ENCODE measurements around the gene GSDMA. TPM values are rescaled to one million over a fixed set of nuclear protein-coding genes. Genes with fewer than 3 reads are reported as not detected.
"Not testable (repeated sequence)": the region's sequence is repeated elsewhere in the genome, so short reads cannot be mapped to it uniquely, and the experiment has no call there.

Gene GSDMA
- total RNA-seq, 2 donors from 2014 or later: 0.24 to 1.1 TPM

DNA sequence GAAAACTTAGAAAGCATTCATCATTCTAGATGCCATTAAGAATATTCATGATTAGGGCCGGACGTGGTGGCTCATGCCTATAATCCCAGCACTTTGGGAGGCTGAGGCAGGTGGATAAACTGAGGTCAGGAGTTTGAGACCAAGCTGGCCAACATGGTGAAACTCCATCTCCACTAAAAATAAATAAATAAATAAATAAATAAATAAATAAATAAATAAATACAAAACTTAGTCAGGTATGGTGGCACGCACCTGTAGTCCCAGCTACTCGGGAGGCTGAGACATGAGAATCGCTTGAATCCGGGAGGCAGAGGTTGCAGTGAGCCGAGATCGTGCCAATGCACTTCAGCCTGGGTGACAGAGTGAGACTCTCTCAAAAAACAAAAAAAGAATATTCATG lies 38.5 kb downstream of the GSDMA start:
- not testable (repeated sequence) for ATAC-seq; DNase-seq (ENCODE audit: low spot score); H3K4me1 Mint-ChIP-seq (ENCODE audit: low read depth in 2 of 2); H3K27ac Mint-ChIP-seq; H3K9me3 Mint-ChIP-seq; H3K36me3 Mint-ChIP-seq; H3K27me3 Mint-ChIP-seq; H3K4me3 Mint-ChIP-seq

DNA sequence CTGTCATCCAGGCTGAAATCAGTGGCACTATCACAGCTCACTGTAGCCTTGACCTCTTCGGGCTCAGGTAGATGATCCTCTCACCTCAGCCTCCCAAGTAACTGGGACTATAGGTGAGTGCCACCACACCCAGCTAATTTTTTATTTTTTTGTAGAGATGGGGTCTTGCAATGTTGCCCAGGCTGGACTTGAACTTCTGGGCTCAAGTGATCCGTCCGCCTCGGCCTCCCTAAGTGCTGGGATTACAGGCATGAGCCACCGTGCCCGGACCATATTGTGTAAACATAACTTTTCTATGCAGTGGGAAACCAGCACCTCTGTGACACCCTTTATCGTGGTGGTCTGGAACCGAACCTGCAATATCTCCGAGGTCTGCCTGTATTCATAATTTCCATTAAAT lies 41.3 kb downstream of the GSDMA start:
- Mint-ChIP-seq H3K9me3 (no peaks in the 10 kb centered on the region), H3K4me1 (ENCODE audit: low read depth in 2 of 2) (no peaks in the 10 kb centered on the region)
- no peak for ATAC-seq

DNA sequence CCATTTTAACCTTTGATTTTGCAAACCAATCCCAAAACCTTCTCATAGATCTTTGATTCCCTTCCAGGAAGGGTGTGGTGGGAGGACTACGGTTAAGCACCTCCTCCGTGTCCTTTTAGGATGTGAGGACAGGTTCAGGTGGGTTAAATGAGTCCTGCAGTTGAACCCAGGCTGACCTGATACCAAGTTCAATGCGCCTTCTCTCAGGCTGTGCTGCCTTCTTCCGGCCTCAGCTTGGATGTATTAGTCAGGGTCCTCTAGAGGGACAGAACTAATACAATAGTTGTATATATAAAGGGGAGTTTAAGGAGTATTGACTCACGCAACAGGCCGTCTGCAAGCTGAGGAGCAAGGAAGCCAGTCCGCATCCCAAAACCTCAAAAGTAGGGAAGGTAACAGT lies 41.9 kb downstream of the GSDMA start:
- Mint-ChIP-seq H3K36me3 (no peaks in the 10 kb centered on the region), H3K4me3 (no peak overlapping the region), H3K9me3 (no peaks in the 10 kb centered on the region), H3K27me3 (no peaks in the 10 kb centered on the region), H3K27ac (no peak overlapping the region), H3K4me1 (ENCODE audit: low read depth in 2 of 2) (no peaks in the 10 kb centered on the region)
- ATAC-seq: no peak
- no peak for DNase-seq (ENCODE audit: low spot score)

More for the DNA sequence above, 41.3 kb downstream of the GSDMA start:
- no peak overlapping the region for H3K27ac Mint-ChIP-seq
- no peaks in the 10 kb centered on the region for H3K27me3 Mint-ChIP-seq
- H3K4me3 Mint-ChIP-seq: no peak overlapping the region
- DNase-seq (ENCODE audit: low spot score): no peak
- H3K36me3 Mint-ChIP-seq: no peaks in the 10 kb centered on the region

DNA sequence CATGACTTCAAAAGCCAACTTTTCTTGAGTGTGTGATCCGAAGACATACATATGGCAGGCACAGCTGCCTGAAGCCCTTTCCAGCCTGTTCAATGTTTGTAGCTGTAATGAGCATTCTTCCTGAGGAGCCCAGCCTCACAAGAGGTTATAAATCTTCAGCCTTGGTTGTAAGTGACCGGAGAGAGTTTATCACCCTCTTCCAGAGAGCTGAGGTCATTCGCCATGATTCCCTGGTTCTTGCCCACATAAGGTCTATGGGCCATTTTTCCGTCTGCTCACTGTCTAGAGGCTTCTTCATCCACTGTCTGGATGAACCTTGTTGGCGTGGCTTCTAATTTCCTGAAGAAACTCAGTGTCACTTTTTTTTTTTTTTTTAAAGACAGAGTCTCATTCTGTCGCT lies 42.7 kb downstream of the GSDMA start:
- ATAC-seq (no peak), DNase-seq (ENCODE audit: low spot score) (no peak)
- Mint-ChIP-seq H3K4me3 (no peak overlapping the region), H3K9me3 (no peaks in the 10 kb centered on the region), H3K27ac (no peak overlapping the region), H3K36me3 (no peaks in the 10 kb centered on the region), H3K27me3 (no peaks in the 10 kb centered on the region), H3K4me1 (ENCODE audit: low read depth in 2 of 2) (no peaks in the 10 kb centered on the region)

DNA sequence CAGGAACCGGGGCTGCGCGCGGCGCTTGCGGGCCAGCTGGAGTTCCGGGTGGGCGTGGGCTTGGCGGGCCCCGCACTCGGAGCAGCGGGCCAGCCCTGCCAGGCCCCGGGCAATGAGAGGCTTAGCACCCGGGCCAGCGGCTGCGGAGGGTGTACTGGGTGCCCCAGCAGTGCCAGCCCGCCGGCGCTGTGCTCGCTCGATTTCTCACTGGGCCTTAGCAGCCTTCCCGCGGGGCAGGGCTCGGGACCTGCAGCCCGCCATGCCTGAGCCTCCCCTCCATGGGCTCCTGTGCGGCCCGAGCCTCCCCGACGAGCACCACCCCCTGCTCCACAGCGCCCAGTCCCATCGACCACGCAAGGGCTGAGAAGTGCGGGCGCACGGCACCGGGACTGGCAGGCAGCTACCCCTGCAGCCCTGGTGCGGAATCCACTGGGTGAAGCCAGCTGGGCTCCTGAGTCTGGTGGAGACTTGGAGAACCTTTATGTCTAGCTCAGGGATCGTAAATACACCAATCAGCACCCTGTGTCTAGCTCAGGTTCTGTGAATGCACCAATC lies 48.2 kb downstream of the GSDMA start:
- not testable (repeated sequence) for H3K4me3 Mint-ChIP-seq; DNase-seq (ENCODE audit: low spot score); ATAC-seq; H3K27me3 Mint-ChIP-seq; H3K27ac Mint-ChIP-seq; H3K4me1 Mint-ChIP-seq (ENCODE audit: low read depth in 2 of 2); H3K9me3 Mint-ChIP-seq; H3K36me3 Mint-ChIP-seq

DNA sequence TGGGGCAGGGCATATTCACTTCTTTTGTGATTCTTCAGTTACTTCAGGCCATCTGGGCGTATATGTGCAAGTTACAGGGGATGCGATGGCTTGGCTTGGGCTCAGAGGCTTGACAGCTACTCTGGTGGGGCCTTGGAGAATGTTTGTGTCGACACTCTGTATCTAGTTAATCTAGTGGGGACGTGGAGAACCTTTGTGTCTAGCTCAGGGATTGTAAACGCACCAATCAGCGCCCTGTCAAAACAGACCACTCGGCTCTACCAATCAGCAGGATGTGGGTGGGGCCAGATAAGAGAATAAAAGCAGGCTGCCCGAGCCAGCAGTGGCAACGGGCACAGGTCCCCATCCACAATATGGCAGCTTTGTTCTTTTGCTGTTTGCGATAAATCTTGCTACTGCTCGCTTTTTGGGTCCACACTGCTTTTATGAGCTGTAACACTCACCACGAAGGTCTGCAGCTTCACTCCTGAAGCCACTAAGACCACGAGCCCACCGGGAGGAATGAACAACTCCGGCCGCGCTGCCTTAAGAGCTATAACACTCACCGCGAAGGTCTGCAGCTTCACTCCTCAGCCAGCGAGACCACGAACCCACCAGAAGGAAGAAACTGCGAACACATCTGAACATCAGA lies 49.3 kb downstream of the GSDMA start:
- not testable (repeated sequence) for H3K27ac Mint-ChIP-seq; DNase-seq (ENCODE audit: low spot score)

DNA sequence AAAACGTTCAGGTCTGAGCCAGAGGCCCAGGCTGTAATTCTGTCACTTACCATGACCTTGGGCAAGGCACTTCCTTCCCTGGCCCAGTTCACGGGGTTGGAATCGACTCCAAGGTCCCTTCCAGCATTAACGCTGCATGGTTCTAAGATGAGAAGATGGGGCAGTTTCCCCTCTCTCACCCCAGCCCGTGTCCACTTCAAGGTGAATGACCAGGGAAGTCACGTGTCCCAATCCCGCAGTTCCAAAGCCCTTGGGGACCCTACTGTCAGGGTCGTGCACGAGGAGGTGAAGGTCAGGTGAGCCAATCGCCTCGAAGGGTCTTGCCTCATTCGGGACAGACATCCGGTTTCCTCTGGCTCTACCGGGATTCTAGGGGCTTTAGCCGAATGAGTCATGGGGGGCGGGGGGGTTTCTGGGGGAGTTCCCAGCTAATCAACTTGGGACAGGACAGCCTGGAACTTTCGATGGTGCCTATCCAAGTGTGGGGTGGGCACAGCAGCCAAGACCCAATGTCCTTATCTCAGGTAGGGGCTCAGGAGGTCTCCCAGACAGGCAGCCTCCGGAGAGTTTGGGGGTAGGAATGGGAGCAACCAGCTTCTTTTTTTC lies 51.7 kb downstream of the GSDMA start:
- no peak overlapping the region for H3K4me3 Mint-ChIP-seq
- no peaks in the 10 kb centered on the region for H3K36me3 Mint-ChIP-seq
- H3K9me3 Mint-ChIP-seq: no peaks in the 10 kb centered on the region
- ATAC-seq: no peak
- H3K27ac Mint-ChIP-seq: no peak overlapping the region
- DNase-seq (ENCODE audit: low spot score): no peak
- H3K27me3 Mint-ChIP-seq: peaks cover 0 to 5% of the 10 kb centered on the region in 2 donors
- H3K4me1 Mint-ChIP-seq (ENCODE audit: low read depth in 2 of 2): peaks cover 11 to 13% of the 10 kb centered on the region in 2 donors

More for the DNA sequence above, 49.3 kb downstream of the GSDMA start:
- H3K9me3 Mint-ChIP-seq; H3K36me3 Mint-ChIP-seq; H3K4me1 Mint-ChIP-seq (ENCODE audit: low read depth in 2 of 2); H3K27me3 Mint-ChIP-seq; ATAC-seq; H3K4me3 Mint-ChIP-seq: not testable (repeated sequence)

DNA sequence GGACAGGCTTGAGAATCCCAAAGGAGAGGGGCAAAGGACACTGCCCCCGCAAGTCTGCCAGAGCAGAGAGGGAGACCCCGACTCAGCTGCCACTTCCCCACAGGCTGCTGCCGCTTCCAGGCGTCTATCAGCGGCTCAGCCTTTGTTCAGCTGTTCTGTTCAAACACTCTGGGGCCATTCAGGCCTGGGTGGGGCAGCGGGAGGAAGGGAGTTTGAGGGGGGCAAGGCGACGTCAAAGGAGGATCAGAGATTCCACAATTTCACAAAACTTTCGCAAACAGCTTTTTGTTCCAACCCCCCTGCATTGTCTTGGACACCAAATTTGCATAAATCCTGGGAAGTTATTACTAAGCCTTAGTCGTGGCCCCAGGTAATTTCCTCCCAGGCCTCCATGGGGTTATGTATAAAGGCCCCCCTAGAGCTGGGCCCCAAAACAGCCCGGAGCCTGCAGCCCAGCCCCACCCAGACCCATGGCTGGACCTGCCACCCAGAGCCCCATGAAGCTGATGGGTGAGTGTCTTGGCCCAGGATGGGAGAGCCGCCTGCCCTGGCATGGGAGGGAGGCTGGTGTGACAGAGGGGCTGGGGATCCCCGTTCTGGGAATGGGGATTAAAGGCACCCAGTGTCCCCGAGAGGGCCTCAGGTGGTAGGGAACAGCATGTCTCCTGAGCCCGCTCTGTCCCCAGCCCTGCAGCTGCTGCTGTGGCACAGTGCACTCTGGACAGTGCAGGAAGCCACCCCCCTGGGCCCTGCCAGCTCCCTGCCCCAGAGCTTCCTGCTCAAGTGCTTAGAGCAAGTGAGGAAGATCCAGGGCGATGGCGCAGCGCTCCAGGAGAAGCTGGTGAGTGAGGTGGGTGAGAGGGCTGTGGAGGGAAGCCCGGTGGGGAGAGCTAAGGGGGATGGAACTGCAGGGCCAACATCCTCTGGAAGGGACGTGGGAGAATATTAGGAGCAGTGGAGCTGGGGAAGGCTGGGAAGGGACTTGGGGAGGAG lies 52.5 kb downstream of the GSDMA start, which contains the start of gene CSF3:
Gene CSF3, plus strand, starts transcription at position 436 of the 993 bp plus-strand sequence. Its CDS starts 35 bp downstream, at position 471.
- DNase-seq (ENCODE audit: low spot score) (no peak), ATAC-seq (no peak)
- Mint-ChIP-seq H3K4me1 (ENCODE audit: low read depth in 2 of 2) (peaks cover 11 to 15% of the 10 kb centered on the region in 2 donors), H3K36me3 (no peaks in the 10 kb centered on the region), H3K27ac (no peak within 1 kb of the TSS), H3K9me3 (no peaks in the 10 kb centered on the region), H3K4me3 (no peak within 1 kb of the TSS), H3K27me3 (peaks cover 0 to 5% of the 10 kb centered on the region in 2 donors)

DNA sequence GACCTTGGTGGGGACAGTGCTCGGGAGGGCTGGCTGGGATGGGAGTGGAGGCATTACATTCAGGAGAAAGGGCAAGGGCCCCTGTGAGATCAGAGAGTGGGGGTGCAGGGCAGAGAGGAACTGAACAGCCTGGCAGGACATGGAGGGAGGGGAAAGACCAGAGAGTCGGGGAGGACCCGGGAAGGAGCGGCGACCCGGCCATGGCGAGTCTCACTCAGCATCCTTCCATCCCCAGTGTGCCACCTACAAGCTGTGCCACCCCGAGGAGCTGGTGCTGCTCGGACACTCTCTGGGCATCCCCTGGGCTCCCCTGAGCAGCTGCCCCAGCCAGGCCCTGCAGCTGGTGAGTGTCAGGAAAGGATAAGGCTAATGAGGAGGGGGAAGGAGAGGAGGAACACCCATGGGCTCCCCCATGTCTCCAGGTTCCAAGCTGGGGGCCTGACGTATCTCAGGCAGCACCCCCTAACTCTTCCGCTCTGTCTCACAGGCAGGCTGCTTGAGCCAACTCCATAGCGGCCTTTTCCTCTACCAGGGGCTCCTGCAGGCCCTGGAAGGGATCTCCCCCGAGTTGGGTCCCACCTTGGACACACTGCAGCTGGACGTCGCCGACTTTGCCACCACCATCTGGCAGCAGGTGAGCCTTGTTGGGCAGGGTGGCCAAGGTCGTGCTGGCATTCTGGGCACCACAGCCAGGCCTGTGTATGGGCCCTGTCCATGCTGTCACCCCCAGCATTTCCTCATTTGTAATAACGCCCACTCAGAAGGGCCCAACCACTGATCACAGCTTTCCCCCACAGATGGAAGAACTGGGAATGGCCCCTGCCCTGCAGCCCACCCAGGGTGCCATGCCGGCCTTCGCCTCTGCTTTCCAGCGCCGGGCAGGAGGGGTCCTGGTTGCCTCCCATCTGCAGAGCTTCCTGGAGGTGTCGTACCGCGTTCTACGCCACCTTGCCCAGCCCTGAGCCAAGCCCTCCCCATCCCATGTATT lies 53.5 kb downstream of the GSDMA start:
- Mint-ChIP-seq H3K36me3 (no peaks in the 10 kb centered on the region), H3K9me3 (no peaks in the 10 kb centered on the region), H3K27ac (no peak overlapping the region), H3K4me1 (ENCODE audit: low read depth in 2 of 2) (peaks cover 11 to 15% of the 10 kb centered on the region in 2 donors), H3K27me3 (peaks cover 0 to 5% of the 10 kb centered on the region in 2 donors), H3K4me3 (no peak overlapping the region)
- no peak for ATAC-seq
- DNase-seq (ENCODE audit: low spot score): no peak

DNA sequence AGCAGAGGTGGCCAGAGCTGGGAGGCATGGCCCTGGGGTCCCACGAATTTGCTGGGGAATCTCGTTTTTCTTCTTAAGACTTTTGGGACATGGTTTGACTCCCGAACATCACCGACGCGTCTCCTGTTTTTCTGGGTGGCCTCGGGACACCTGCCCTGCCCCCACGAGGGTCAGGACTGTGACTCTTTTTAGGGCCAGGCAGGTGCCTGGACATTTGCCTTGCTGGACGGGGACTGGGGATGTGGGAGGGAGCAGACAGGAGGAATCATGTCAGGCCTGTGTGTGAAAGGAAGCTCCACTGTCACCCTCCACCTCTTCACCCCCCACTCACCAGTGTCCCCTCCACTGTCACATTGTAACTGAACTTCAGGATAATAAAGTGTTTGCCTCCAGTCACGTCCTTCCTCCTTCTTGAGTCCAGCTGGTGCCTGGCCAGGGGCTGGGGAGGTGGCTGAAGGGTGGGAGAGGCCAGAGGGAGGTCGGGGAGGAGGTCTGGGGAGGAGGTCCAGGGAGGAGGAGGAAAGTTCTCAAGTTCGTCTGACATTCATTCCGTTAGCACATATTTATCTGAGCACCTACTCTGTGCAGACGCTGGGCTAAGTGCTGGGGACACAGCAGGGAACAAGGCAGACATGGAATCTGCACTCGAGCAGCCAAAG lies 54.7 kb downstream of the GSDMA start:
- Mint-ChIP-seq H3K36me3 (no peaks in the 10 kb centered on the region), H3K4me3 (no peak overlapping the region), H3K4me1 (ENCODE audit: low read depth in 2 of 2) (peaks cover 11 to 12% of the 10 kb centered on the region in 2 donors), H3K9me3 (no peaks in the 10 kb centered on the region), H3K27me3 (no peaks in the 10 kb centered on the region), H3K27ac (no peak overlapping the region)
- DNase-seq (ENCODE audit: low spot score): no peak
- ATAC-seq: no peak

DNA sequence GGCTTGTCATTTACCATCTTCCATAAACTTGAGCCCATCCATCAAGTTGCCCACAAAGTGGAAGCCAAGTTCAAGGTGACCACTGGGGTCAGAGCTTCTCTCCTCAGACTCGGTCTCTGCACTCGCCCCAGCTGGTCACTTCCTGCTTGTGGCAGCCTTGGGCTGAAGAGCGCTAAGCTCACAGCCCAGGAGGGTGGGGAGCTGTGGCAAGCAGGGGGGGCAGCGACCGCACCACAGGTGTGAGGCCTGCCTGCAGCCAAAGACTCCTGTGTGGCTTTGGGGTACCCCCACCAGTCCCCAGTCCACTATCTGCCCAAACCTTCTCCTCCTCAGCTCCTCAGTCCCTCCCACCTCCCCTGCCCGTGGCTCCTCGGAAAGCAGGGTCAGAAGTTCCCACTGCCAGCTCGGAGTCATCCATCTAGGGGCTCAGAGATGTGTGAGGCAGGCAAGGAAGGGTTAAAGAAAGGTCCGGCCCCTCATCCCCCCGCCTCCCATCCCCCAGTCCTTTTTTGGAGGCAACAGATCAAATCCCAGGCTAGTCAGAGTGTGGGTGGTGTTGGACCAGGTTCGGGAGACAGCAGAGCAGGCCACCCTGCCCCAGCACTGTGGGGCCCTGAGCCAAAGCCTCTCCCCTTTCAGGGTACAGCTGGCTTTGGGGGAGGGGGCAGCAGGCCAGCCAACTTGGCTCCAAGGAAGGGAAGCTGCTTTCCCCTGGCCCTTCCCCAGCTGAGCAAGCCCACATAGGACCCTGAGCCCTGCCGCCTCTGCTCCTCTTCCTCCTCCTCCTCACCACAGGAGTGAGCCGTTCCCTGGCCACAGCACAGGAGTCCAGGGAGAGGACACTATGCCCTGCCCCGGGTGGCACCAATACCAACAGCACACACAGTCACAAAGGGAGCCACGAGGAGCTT lies 55.7 kb downstream of the GSDMA start:
- peaks cover 11 to 12% of the 10 kb centered on the region in 2 donors for H3K4me1 Mint-ChIP-seq (ENCODE audit: low read depth in 2 of 2)
- ATAC-seq: no peak
- no peak overlapping the region for H3K4me3 Mint-ChIP-seq
- no peak overlapping the region for H3K27ac Mint-ChIP-seq
- no peak for DNase-seq (ENCODE audit: low spot score)
- H3K27me3 Mint-ChIP-seq: no peaks in the 10 kb centered on the region
- H3K9me3 Mint-ChIP-seq: no peaks in the 10 kb centered on the region
- no peaks in the 10 kb centered on the region for H3K36me3 Mint-ChIP-seq

All from natural killer cell treated with Interleukin-12 subunit alpha and Interleukin-12 subunit beta and Interleukin-15 and Interleukin-18, amount 100 ng/mL, for 72 hours (primary cell).